DMS 273 treated with DMSO at 0.1 percent for 48 hours (cell line): Measurements from ENCODE around the gene TRMT2B.
"Not testable (repeated sequence)": the region's sequence is repeated elsewhere in the genome, so short reads cannot be mapped to it uniquely, and the experiment has no call there.

Source experiments
- DNase-seq: peaks from one replicate; lab custom pipeline; 2025; lab: John Stamatoyannopoulos, UW

The TRMT2B gene

DNA sequence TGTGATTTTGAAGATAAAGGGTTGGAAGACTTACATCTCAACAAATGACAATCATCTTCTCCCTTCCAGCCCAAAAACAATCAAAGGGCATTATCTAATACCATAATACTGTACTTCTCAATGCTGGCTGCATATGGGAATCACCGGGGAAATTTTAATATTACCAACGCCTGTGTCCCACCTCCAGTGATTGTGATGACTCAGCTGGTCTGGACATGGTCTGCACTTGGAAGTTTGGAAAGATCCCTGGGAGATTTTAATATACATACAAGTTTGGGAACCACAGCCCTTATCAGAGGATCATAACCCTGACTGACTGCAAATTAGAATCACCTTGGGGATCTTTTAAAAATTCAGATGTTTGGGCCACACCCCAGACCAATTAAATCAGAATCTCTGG is 52.5 kb downstream of the TRMT2B start:
- no peak for DNase-seq

DNA sequence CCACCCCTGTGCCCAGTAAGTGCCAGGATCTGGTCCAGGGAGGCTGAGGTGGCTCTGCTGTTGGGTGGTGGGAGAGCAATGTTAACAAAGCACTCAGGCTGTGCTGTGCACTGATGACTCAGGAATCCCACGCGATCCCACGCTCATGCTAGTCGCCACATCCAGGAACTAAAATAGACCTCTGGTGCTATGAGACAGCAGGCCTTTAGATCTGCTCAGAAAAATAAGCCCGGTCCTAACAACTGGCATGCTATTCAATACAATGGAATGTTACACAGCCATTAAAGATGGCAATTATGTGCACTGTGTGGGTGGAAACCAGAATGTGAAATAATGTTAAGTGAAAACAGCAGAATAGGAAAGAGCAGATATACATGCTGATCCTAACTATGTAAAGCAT is 56.4 kb downstream of the TRMT2B start:
- DNase-seq, result no peak

DNA sequence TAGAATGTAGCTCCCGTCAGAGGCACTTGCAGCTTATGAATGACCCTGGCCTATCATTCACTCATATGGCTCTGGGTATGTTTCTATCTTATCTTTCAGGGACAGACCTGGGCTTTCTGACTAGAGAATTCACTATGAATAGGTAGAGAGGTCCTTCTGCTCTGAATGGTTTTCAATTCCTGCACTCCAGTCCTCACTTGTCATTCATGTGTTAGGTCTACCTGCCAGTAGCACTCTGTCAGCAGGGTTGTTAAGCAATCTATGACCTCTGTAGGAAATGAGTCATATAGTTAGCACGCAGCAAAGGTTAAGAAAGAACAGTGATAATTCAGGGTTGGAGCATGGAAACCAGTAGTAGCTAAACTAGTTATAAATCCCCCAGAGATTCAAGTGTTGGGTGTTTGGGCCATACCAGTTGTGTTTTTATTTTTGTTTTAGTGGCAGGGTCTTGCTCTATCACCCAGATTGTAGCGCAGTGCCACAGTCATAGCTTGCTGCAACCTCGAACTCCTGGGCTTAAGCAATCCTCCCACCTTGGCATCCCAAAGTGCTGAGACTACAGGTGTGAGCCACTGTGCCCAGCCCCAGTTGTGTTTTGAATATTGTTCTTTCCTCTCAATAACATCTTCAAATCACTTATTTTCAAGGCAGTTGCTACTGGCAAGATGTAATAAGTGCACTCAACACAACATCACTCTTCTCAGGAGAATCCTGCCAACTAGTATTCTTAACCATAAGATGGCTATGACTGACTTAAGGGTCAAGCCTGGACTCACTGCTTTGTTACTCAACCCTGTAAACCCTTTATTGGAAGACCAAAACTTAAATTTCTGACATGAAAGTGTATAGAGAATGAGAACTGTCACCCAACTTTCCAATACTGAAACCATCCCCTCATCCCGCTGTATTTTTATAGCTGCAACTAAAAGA is 57.3 kb downstream of the TRMT2B start:
- DNase-seq, result no peak

DNA sequence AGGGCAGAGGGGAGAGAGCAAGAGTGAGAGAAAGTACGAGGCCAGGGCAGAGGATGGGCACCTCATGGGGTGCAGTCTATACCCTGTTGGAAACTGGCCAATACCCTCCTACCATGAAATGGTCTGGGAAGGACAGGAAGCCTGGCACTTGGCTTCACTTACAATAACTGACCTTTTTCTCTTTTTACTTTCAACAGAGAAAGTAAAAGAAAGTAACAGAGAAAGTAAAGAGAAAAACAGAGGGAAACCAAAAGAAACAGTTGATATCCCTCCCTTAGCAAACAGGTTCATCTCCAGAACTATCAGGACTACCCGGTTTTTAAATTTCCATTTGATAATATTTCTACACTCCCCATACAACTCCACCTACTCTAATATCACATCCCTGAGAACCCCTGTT is 61.8 kb downstream of the TRMT2B start:
- DNase-seq, result no peak

DNA sequence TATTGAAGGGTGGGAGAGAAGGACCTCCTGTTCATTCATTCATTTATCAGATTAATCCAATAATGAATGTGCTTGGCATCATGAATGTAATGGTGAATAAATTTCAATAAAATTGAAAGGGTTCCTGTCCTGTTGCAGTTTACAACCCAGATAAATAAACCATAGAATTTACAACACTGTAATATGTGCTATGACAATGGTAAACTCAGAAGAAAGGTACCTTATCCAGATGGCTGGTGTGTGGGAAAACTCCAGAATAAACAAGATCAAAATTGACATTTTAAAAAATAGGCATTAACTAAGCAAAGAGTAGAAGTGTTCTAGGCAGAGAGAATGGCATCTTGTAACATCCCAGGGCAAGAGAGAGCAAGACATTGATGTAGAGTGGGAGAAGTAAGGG is 67.1 kb downstream of the TRMT2B start:
- no peak for DNase-seq

DNA sequence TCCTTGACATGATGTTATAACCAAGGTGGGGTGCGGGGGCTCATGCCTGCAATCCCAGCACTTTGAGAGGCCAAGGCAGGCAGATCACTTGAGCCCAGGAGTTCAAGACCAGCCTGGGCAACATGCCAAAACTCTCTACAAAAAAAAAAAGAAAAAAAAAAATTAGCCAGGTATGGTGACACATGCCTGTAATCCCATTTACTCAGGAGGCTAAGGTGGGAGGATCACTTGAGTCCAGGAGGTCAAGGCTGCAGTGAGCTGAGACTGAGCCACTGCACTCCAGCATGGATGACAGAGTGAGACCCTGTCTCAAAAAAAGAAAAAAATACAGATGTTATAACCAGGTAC is 70.4 kb downstream of the TRMT2B start:
- not testable (repeated sequence) for DNase-seq

DNA sequence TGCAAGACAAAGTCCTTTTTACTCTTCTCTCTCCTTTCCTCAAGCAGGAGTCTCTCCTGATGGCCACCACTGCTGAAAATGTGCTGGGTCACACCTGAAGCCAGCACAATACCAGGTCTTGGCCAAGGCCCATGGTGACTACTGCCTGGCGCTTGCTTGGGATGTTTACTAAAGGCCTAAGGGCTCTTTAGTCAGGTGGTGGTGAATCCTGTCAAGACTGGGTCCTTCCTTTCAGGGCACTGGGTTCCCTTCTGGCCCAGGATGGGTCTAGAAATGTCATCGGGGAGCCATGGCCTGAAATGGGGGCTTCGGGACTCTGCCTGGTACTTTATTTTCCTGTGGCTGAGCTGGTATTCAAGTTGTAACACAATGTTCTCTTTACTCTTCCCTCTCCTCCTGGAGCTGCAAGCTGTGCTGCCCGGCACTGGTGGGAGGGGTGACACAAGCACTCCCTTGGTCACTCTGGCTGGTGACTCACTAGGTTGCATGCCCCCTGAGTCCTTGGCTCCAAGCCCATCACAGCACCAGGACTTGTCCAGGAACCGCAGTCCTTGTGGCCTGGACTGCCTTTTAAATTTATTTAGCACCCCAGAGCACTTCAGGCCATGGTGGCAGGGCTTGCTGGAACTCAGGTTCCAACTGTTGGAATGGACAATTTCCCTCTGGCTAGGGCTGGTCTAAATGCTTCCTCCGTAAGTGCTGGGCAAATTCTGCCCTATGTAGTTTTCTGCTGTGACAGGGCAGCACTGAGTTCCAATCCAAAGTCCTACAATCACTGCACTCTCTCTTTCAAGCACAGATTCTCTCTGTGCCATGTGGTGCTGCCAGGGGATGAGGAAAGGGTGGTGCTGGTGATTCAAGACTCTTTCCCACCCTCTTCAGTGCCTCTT is 71.1 kb downstream of the TRMT2B start:
- no peak for DNase-seq

DNA sequence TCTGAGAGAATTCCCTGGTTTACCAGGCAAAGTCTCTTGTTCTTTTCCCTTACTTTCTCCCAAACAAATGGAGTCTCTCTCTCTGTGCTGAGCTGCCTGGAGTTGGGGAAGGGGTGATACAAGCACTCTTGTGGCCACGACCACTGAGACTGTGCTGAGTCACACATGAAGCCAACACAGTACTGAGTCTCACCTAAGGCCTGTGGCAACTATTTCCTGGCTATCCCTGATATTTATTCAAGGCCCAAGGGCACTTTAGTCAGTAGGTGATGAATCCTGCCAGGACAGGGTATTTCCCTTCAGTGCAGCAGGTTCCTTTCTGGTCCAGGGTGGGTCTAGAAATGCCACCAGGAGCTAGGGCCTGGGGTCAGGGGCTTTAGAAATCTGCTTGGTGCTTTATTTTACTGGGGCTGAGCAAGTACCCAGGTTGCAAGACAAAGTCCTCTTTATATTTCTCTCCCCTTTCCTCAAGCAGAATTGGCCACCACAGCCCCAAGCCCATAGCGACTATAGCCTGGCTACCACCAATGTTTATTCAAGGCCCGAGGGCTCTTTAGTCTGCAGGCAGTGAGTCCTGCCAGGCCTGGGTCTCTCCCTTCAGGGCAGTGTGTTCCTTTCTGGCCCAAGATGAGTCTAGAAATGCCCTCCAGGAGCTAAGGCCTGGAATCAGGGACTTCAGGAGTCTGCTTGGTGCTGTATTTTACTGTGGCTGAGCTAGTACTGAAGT is 71.9 kb downstream of the TRMT2B start:
- no peak for DNase-seq

DNA sequence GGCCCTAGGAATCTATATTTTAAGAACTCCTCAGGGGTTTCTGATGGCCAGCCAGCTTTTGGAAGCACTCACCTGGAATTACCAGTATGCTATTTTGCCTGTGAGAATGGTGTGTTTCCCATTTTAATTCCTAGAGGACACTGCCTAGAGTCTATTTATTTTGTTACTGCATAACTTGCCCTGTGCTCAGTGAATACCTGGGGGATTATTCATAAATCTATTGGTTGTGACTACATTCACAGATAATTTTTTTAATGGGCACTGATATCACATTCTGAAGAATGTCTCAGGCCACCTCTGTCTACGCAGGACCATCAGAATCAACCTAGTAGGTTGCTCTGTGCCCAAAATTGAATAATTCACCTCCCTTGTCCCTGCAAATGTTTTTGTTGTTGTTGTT is 75.7 kb downstream of the TRMT2B start:
- DNase-seq, result no peak

DNA sequence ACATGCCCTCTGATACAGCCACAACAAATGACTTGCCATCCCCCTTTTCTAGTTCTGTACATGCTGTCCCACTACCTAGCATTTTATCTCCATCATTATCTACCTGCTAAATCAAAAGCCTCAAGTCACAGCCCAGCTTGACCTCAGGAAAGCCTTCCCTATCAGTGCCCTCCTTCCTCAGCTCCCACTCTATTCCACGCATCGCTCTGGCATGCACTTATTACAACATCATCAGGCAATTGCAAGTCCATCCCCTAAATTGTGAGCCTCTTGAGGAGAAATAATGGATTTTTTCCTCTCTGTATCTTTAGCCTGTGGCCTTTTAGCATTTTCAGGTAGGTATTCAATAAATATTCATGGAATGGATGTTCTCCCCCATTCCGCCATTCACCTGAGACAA is 76.7 kb downstream of the TRMT2B start:
- no peak for DNase-seq

DNA sequence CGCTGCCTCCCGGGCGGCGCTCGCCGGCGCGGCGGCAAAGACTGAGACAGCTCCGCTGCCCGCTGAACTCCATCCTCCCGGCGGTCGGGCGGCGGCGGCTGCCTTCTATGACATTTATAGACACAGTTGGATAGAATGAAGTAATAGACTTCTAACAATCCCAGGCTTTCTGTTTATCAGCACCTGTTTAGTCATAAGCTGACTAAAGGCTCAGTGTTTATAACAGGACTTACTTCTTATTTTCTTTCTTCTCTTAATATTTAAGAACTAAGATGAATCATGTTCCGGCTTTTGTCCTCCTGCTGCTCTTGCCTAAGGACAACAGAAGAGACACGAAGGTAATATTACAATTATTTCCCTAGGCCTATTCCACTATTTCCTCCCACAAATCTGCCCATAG is 78.5 kb downstream of the TRMT2B start:
- no peak for DNase-seq

DNA sequence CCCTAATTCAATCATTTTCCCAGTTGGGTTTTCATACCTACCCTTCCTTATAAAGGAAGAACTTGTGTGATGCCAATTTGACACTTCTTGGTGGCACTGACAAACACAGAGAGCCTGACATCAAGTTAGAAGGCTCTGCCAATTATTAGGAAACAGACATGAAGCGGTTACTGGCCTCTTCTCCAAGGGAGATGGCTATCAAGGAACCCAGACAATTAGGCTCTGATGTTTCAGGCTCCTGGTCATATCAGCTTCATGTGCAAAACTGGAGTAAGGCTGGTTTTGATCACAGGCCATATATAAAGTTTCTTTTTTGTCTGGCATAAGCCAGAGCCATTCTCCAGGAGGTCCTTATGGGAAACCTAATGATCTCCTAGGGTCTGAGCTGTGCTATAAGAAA is 82.0 kb downstream of the TRMT2B start:
- no peak for DNase-seq

DNA sequence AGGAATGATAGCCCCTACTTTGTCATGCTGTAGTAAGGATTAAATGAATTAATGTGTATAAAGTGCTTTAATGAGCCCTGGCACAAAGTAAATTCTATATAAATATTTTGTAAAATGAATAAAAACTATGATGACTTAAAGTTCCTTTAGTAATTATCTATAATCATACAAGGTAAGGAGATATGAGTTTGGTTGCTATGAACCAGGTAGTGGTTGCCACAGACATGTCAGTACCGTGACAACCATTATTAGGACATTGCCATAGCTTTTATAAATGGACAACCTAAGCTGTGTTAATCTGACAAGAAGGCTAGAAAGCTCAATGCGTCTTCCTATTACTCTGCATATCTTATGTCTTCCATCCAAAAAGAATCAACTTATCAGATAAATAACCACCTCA is 82.5 kb downstream of the TRMT2B start, which contains the start of gene ARL13A:
ARL13A (plus strand) TSS at position 301 of the 400 bp plus-strand sequence. CDS start 3,982 bp downstream, outside the sequence.
- DNase-seq, result no peak

DNA sequence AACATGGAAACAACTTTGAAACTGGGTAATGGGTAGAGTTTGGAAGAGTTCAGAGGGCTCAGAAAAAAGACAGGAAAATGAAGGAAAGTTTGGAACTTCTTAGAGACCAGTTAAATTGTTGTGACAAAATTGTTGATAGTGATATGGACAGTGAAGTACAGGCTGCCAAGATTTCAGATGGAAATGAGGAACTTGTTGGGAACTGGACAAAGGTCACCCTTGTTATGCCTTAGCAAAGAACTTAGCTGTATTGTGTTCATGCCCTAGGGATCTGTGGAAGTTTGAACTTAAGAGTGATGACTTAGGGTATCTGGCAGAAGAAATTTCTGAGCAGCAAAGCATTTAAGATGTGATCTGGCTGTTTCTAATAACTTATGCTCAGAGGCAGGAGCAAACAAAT is 87.5 kb downstream of the TRMT2B start:
- no peak for DNase-seq

DNA sequence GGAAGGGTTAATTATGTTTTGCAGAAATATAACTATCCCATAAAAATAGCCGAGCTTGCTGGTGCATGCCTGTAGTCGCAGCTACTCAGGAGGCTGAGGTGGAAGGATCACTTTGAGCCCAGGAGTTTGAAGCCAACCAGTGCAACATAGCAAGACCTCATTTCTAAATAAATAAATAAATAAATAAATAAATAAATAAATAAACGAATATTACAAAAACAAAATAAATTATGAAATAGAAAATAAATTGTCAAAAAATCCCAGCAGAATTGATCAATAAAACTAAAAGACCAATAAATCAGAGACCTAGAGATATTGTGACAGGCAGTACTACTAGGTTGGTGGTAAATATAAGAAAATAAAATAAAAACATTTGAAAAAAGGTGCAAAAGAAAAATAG is 89.1 kb downstream of the TRMT2B start:
- no peak for DNase-seq
